DOHH2 (cell line): ENCODE results near the gene HIVEP3.
"Not testable (repeated sequence)": the region's sequence is repeated elsewhere in the genome, so short reads cannot be mapped to it uniquely, and the experiment has no call there.

Source experiments
- H3F3A ChIP-seq: fragments of 200-600 bp; sonication (generic), shearing (Covaris generic); 2 replicates; pipeline ENCODE4 v1.6.0; 2016; ENCODE audit warnings: antibody characterized with exemption, mild to moderate bottlenecking; ENCODE audit not compliant: control insufficient read depth, insufficient read depth
- H3K27ac ChIP-seq: fragments of 200-600 bp; sonication (generic); 2 replicates; pipeline ENCODE4 v1.5.1; 2014; ENCODE audit warnings: low read depth, mild to moderate bottlenecking, low read length, moderate library complexity
- H3K27me3 ChIP-seq: fragments of 200-600 bp; sonication (generic); 2 replicates; pipeline ENCODE4 v1.6.1; 2014; ENCODE audit warnings: mild to moderate bottlenecking, low read length, mixed read lengths; ENCODE audit not compliant: control insufficient read depth
- H3K36me3 ChIP-seq: fragments of 200-600 bp; sonication (generic); 2 replicates; pipeline ENCODE4 v1.6.1; 2014; ENCODE audit warnings: mild to moderate bottlenecking, low read length, moderate library complexity, mixed read lengths; ENCODE audit not compliant: control insufficient read depth
- H3K4me1 ChIP-seq: fragments of 200-600 bp; sonication (generic); 2 replicates; pipeline ENCODE4 v1.6.1; 2014; ENCODE audit warnings: mild to moderate bottlenecking, low read length, mixed read lengths; ENCODE audit not compliant: control insufficient read depth
- H3K4me2 ChIP-seq: fragments of 200-600 bp; sonication (generic); 2 replicates; pipeline ENCODE4 v1.6.0; 2014; ENCODE audit warnings: mild to moderate bottlenecking, low read length, moderate library complexity
- H3K4me3 ChIP-seq: fragments of 200-600 bp; sonication (generic); 2 replicates; pipeline ENCODE4 v1.5.1; 2014; ENCODE audit warnings: mild to moderate bottlenecking, low read length, mixed read lengths
- H3K79me2 ChIP-seq: fragments of 200-600 bp; sonication (generic); 2 replicates; pipeline ENCODE4 v1.6.1; 2014; ENCODE audit warnings: mild to moderate bottlenecking, low read length, mixed read lengths; ENCODE audit not compliant: control insufficient read depth
- H3K9me2 ChIP-seq: fragments of 200-600 bp; sonication (generic); replicated peaks from 2 replicates; pipeline ENCODE4 v1.6.1; 2014; ENCODE audit warnings: mild to moderate bottlenecking, low read length, mixed read lengths; ENCODE audit not compliant: control insufficient read depth
- H3K9me3 ChIP-seq: fragments of 200-600 bp; sonication (generic); 2 replicates; pipeline ENCODE4 v1.6.1; 2014; ENCODE audit warnings: antibody characterized with exemption, low read length, mixed read lengths; ENCODE audit not compliant: control insufficient read depth, insufficient read depth
- H4K20me1 ChIP-seq: fragments of 200-600 bp; sonication (generic); 2 replicates; pipeline ENCODE4 v1.6.0; 2014; ENCODE audit warnings: low read depth, mild to moderate bottlenecking, antibody characterized with exemption, low read length, moderate library complexity; ENCODE audit not compliant: control insufficient read depth, insufficient read depth
- EZH2phosphoT487 ChIP-seq: fragments of 200-600 bp; sonication (generic); IDR thresholded peaks from 2 replicates; pipeline ENCODE4 v1.6.1; 2017; ENCODE audit warnings: borderline replicate concordance, mild to moderate bottlenecking, antibody characterized with exemption, low read length, moderate library complexity, mixed read lengths
- TF ChIP-seq, protein P1 (sequence below): fragments of 200-600 bp; sonication (generic); IDR thresholded peaks from one replicate; pipeline ENCODE4 v1.5.1; 2014; ENCODE audit warnings: antibody characterized with exemption, mild to moderate bottlenecking, low read depth, low read length; ENCODE audit not compliant: poor library complexity, severe bottlenecking

The HIVEP3 gene

GRCh38 chr1:41696381-41696780, 222.3 kb downstream of the HIVEP3 start:
- Histone ChIP-seq H3K79me2 (no peaks in the 10 kb centered on the region), H3K27me3 (peaks cover 7% of the 10 kb centered on the region), H4K20me1 (no peaks in the 10 kb centered on the region), H3K9me3 (no peaks in the 10 kb centered on the region), H3F3A (no peaks in the 10 kb centered on the region), H3K36me3 (no peaks in the 10 kb centered on the region), H3K4me2 (no peak overlapping the region), H3K4me1 (no peaks in the 10 kb centered on the region), H3K27ac (no peak overlapping the region), H3K9me2 (no peaks in the 10 kb centered on the region), H3K4me3 (no peak overlapping the region)
- TF ChIP-seq, protein P1, sequence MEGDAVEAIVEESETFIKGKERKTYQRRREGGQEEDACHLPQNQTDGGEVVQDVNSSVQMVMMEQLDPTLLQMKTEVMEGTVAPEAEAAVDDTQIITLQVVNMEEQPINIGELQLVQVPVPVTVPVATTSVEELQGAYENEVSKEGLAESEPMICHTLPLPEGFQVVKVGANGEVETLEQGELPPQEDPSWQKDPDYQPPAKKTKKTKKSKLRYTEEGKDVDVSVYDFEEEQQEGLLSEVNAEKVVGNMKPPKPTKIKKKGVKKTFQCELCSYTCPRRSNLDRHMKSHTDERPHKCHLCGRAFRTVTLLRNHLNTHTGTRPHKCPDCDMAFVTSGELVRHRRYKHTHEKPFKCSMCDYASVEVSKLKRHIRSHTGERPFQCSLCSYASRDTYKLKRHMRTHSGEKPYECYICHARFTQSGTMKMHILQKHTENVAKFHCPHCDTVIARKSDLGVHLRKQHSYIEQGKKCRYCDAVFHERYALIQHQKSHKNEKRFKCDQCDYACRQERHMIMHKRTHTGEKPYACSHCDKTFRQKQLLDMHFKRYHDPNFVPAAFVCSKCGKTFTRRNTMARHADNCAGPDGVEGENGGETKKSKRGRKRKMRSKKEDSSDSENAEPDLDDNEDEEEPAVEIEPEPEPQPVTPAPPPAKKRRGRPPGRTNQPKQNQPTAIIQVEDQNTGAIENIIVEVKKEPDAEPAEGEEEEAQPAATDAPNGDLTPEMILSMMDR, result no peak
- no peak for TF ChIP-seq EZH2phosphoT487

DNA sequence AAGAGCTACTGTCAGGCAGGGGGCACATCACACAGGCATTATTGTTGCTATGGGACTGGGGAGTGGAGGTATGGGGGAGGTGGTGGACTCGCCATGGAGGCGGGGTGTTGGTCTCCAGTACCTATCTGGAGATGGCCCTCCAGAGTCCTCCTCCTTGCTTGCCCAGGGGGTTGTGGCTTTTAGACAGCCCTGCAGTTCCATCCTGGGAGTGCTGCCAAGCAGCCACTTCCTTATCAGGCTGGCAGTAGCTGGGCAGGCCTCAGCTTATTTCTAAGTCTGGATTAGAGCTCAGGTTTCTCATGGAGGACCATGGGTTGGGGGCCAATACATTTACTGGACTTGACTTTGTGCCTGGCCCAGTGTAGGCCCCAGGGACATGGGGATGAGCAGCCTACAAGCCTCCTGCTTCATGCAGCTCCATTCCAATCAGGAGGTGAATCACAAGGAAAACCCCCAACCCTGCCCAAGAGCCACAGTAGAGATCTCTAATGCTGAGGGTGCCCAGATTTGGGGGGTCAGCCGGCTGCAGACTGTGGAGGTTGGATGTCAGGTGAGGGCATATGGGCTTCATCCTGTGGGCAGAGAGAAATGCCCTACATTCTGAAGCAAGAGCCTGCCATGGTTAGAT, 223.5 kb downstream of the HIVEP3 start:
- no peak overlapping the region for H3K4me2 ChIP-seq
- H3K27ac ChIP-seq, result no peak overlapping the region
- TF ChIP-seq, protein P1, result no peak
- no peak for TF ChIP-seq EZH2phosphoT487

GRCh38 chr1:41691966-41692365, 226.8 kb downstream of the HIVEP3 start:
- H3K4me1 ChIP-seq, H4K20me1 ChIP-seq: not testable (repeated sequence)

More for the DNA sequence above, 223.5 kb downstream of the HIVEP3 start:
- Histone ChIP-seq H3K9me2 (no peaks in the 10 kb centered on the region), H3K79me2 (no peaks in the 10 kb centered on the region), H3K4me1 (no peaks in the 10 kb centered on the region), H3K9me3 (no peaks in the 10 kb centered on the region), H3K27me3 (peaks cover 7% of the 10 kb centered on the region; the same call in 1 of the 2 replicates), H3K36me3 (no peaks in the 10 kb centered on the region), H3F3A (no peaks in the 10 kb centered on the region), H3K4me3 (no peak overlapping the region), H4K20me1 (no peaks in the 10 kb centered on the region)

GRCh38 chr1:41691424-41691823, 227.3 kb downstream of the HIVEP3 start:
- Histone ChIP-seq H3K9me3 (no peaks in the 10 kb centered on the region), H3K4me3 (no peak overlapping the region)

More at GRCh38 chr1:41691966-41692365, 226.8 kb downstream of the HIVEP3 start:
- not testable (repeated sequence) for H3K9me2 ChIP-seq, H3K9me3 ChIP-seq, H3K36me3 ChIP-seq, H3F3A ChIP-seq, H3K4me3 ChIP-seq, H3K27ac ChIP-seq, H3K79me2 ChIP-seq, H3K27me3 ChIP-seq, H3K4me2 ChIP-seq

More at GRCh38 chr1:41691424-41691823, 227.3 kb downstream of the HIVEP3 start:
- no peak overlapping the region for H3K27ac ChIP-seq
- H4K20me1 ChIP-seq, result no peaks in the 10 kb centered on the region
- H3K79me2 ChIP-seq, result no peaks in the 10 kb centered on the region
- H3K36me3 ChIP-seq, result no peaks in the 10 kb centered on the region
- no peak for TF ChIP-seq EZH2phosphoT487
- TF ChIP-seq, protein P1, result no peak
- no peaks in the 10 kb centered on the region for H3K27me3 ChIP-seq
- no peaks in the 10 kb centered on the region for H3K4me1 ChIP-seq
- no peaks in the 10 kb centered on the region for H3F3A ChIP-seq
- no peak overlapping the region for H3K4me2 ChIP-seq
- H3K9me2 ChIP-seq, result no peaks in the 10 kb centered on the region
